ENCODE data around the gene MTARC2.

The MTARC2 gene

DNA sequence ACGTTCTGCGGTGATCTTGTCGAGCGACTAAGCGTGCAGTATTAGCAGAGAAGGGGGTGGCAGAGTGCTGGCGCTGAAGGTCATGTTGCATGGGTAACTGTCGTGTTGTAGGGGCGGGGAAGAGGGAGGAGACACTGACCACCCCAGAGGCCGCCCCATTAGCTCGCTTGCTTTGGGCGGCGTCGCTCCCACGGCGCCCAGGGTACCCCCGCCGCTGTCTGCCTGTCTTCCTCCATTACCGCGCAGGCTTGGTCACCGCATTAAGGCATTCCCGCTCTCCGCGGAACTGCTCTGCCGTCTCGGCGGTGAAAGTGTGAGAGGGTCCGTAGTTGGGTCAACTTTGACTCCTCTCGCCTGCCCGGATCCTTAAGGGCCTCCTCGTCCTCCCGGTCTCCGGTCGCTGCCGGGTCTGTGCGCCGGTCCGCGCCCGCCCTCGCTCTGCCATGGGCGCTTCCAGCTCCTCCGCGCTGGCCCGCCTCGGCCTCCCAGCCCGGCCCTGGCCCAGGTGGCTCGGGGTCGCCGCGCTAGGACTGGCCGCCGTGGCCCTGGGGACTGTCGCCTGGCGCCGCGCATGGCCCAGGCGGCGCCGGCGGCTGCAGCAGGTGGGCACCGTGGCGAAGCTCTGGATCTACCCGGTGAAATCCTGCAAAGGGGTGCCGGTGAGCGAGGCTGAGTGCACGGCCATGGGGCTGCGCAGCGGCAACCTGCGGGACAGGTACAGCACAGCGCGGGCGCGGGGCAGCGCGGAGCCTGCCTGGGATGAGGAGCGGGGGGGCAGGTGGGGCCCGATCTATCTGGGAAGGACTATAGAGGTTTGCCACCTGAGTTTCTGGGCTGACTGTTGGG is at the start of gene MTARC2:
Gene MTARC2 (plus strand): TSS at position 234 of the 846 bp plus-strand sequence. CDS start 210 bp downstream, at position 444.
- Histone ChIP-seq H3K27me3 (ENCODE audit: control insufficient read depth, insufficient read depth, low read length) (no peaks in the 10 kb centered on the region), H3K36me3 (ENCODE audit: control insufficient read depth, insufficient read depth, low read length) (no peaks in the 10 kb centered on the region), H3K4me1 (ENCODE audit: control insufficient read depth, insufficient read depth, low read length) (peaks cover 6% of the 10 kb centered on the region), H3K4me3 (ENCODE audit: low read length) (peak within 1 kb of the TSS; percentile 88), H3K9ac (ENCODE audit: low read length) (peak within 1 kb of the TSS; percentile 76), H3K27ac (ENCODE audit: low read depth, low read length) (peak within 1 kb of the TSS; percentile 83)

- H3K27me3 ChIP-seq (ENCODE audit: control insufficient read depth, insufficient read depth, low read length) = no peaks in the 10 kb centered on the region
- H3K4me1 ChIP-seq (ENCODE audit: control insufficient read depth, insufficient read depth, low read length) = peaks cover 6% of the 10 kb centered on the region
- no peak overlapping the region for H3K4me3 ChIP-seq (ENCODE audit: low read length)
- no peaks in the 10 kb centered on the region for H3K36me3 ChIP-seq (ENCODE audit: control insufficient read depth, insufficient read depth, low read length)
- no peak overlapping the region for H3K9ac ChIP-seq (ENCODE audit: low read length)
- no peak overlapping the region for H3K27ac ChIP-seq (ENCODE audit: low read depth, low read length)
These were observed 49.5 kb upstream of the MTARC2 start for GRCh38 chr1:220698607-220699016.

- Histone ChIP-seq H3K27ac (ENCODE audit: low read depth, low read length) (no peak overlapping the region), H3K4me1 (ENCODE audit: control insufficient read depth, insufficient read depth, low read length) (peaks cover 6% of the 10 kb centered on the region), H3K36me3 (ENCODE audit: control insufficient read depth, insufficient read depth, low read length) (no peaks in the 10 kb centered on the region), H3K27me3 (ENCODE audit: control insufficient read depth, insufficient read depth, low read length) (no peaks in the 10 kb centered on the region), H3K9ac (ENCODE audit: low read length) (no peak overlapping the region), H3K4me3 (ENCODE audit: low read length) (no peak overlapping the region)
These were observed 49.1 kb upstream of the MTARC2 start for GRCh38 chr1:220699044-220699443.

DNA sequence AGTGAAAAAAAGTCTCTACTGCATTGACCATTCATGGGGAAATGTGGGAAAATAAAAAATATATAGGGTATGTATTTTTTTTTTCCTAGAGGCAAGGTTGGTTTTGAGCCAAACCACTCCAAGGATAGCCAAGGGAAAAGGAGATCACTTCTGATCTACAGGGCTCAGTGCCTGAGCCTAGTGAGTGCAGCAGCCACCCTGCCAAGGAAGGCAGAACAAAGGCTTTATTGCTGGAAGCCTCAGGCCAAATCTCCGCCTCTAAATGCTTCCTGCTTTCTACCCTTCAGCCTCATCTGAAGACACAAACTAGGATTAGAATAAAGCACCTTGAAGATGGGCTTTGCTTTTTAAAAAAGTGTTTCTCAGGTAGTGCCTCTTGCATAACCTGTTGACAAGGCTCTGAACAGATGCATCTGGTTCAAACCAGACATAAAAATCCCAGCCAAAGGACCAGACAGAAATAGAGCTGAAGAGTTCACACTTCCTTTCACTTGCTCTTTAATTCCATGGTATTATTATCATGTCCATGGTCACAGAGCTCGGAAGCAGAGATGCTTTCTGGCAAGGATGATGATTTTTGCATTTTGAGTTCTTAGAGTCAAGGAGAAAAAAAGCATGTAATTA is 47.5 kb upstream of the MTARC2 start:
- Histone ChIP-seq H3K27me3 (ENCODE audit: control insufficient read depth, insufficient read depth, low read length) (no peaks in the 10 kb centered on the region), H3K4me3 (ENCODE audit: low read length) (no peak overlapping the region), H3K9ac (ENCODE audit: low read length) (no peak overlapping the region), H3K36me3 (ENCODE audit: control insufficient read depth, insufficient read depth, low read length) (no peaks in the 10 kb centered on the region), H3K27ac (ENCODE audit: low read depth, low read length) (no peak overlapping the region), H3K4me1 (ENCODE audit: control insufficient read depth, insufficient read depth, low read length) (peaks cover 6% of the 10 kb centered on the region)

- H3K4me3 ChIP-seq (ENCODE audit: low read length) = no peak overlapping the region
- H3K27me3 ChIP-seq (ENCODE audit: control insufficient read depth, insufficient read depth, low read length) = no peaks in the 10 kb centered on the region
- H3K36me3 ChIP-seq (ENCODE audit: control insufficient read depth, insufficient read depth, low read length) = no peaks in the 10 kb centered on the region
- peaks cover 6% of the 10 kb centered on the region for H3K4me1 ChIP-seq (ENCODE audit: control insufficient read depth, insufficient read depth, low read length)
- H3K9ac ChIP-seq (ENCODE audit: low read length) = no peak overlapping the region
- H3K27ac ChIP-seq (ENCODE audit: low read depth, low read length) = no peak overlapping the region
These were observed 46.1 kb upstream of the MTARC2 start for GRCh38 chr1:220701974-220702373.

DNA sequence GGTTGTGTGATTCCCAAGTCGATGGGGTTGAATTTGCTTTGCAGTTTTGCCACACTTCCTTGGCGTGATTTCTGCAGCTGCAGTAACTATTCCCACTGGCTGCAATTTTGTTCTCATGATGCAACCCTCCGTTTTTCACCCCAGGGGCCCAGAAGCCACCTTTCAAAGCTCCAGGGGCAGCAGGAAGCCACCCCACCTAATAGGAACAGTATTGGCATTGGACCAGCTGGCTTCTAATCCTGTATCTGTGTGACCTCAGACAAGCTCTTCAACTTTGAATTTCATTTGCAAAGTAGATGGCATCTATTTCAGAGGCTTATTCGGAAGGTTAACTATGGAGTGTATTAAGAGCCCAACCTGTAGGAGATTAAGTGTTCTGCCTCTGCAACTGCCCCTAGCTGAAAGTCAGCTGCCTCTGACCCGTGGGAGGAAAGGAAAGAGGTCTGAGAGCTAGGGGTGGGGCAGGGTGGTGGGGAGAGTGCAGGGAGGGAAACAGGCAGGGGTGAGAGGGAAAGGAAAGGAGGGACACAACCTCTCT is 45.3 kb upstream of the MTARC2 start:
- Histone ChIP-seq H3K9ac (ENCODE audit: low read length) (no peak overlapping the region), H3K4me1 (ENCODE audit: control insufficient read depth, insufficient read depth, low read length) (peaks cover 6% of the 10 kb centered on the region), H3K4me3 (ENCODE audit: low read length) (no peak overlapping the region), H3K27me3 (ENCODE audit: control insufficient read depth, insufficient read depth, low read length) (no peaks in the 10 kb centered on the region), H3K27ac (ENCODE audit: low read depth, low read length) (no peak overlapping the region), H3K36me3 (ENCODE audit: control insufficient read depth, insufficient read depth, low read length) (no peaks in the 10 kb centered on the region)

- H3K27ac ChIP-seq (ENCODE audit: low read depth, low read length) = no peak overlapping the region
- no peaks in the 10 kb centered on the region for H3K27me3 ChIP-seq (ENCODE audit: control insufficient read depth, insufficient read depth, low read length)
- H3K4me1 ChIP-seq (ENCODE audit: control insufficient read depth, insufficient read depth, low read length) = peaks cover 6% of the 10 kb centered on the region
- no peak overlapping the region for H3K9ac ChIP-seq (ENCODE audit: low read length)
- no peaks in the 10 kb centered on the region for H3K36me3 ChIP-seq (ENCODE audit: control insufficient read depth, insufficient read depth, low read length)
- no peak overlapping the region for H3K4me3 ChIP-seq (ENCODE audit: low read length)
These were observed 44.8 kb upstream of the MTARC2 start for GRCh38 chr1:220703305-220703704.

DNA sequence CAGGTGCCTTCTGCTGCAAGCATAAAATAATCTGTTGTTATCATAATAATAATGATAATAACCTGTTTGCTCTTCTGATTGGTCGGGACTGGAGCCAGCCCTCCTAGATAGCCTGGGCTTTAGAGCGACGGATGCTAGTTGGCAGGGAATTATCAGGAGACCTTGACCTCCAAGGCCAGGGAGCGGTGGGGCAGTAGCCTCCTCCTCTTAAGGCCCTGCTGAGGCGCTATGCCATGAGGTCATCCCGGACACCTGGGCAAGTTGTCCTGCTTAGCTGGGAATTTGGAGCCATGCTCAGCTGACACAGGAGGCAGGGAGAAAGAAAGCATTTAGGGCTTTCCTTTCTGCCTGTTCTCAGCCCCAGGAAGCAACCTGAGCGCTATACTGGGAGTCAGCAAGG is 42.3 kb upstream of the MTARC2 start:
- H3K27me3 ChIP-seq (ENCODE audit: control insufficient read depth, insufficient read depth, low read length) = no peaks in the 10 kb centered on the region
- peaks cover 4% of the 10 kb centered on the region for H3K4me1 ChIP-seq (ENCODE audit: control insufficient read depth, insufficient read depth, low read length)
- no peak overlapping the region for H3K27ac ChIP-seq (ENCODE audit: low read depth, low read length)
- no peaks in the 10 kb centered on the region for H3K36me3 ChIP-seq (ENCODE audit: control insufficient read depth, insufficient read depth, low read length)
- H3K4me3 ChIP-seq (ENCODE audit: low read length) = no peak overlapping the region
- H3K9ac ChIP-seq (ENCODE audit: low read length) = no peak overlapping the region

DNA sequence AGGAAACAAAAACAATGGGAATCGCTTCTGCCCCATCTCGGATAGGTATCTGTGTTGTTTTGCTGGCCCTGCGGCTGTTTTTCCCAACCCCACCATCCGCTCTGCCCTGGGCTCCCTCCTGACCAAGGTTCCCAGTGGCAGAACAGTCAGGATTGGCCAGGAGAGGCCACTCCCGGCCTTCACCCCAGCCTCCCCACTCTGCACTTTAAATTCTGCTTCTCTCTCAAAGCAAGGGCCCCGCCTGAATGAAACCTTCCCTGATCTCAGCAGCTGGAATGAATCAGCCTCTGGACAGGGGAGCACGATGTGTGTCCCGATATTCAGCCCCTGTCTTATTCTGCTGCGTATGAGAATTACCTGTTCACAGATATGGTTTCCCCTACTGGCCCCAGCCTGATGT is 41.6 kb upstream of the MTARC2 start:
- Histone ChIP-seq H3K36me3 (ENCODE audit: control insufficient read depth, insufficient read depth, low read length) (no peaks in the 10 kb centered on the region), H3K27ac (ENCODE audit: low read depth, low read length) (no peak overlapping the region), H3K4me1 (ENCODE audit: control insufficient read depth, insufficient read depth, low read length) (no peaks in the 10 kb centered on the region), H3K27me3 (ENCODE audit: control insufficient read depth, insufficient read depth, low read length) (no peaks in the 10 kb centered on the region), H3K9ac (ENCODE audit: low read length) (no peak overlapping the region), H3K4me3 (ENCODE audit: low read length) (no peak overlapping the region)

DNA sequence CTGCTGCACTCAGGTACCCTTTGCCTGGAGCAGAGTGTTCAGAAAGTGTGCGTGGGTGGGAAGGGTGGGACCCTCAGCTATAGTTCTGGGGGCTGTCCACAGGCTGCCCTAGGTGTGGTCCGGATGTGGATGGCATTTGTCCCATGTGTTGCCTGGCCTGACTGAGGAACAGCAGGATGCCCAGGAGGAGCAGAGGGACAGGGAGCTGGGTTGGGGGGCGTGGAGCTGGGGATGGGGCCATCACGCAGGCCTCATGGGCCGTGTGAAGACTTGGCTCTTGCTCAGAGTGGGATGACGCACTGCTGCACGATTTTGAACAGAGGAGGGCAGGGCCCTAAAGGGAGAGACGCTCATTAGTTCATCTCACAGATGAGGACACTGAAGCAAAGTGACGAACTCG is 41.0 kb upstream of the MTARC2 start:
- no peak overlapping the region for H3K9ac ChIP-seq (ENCODE audit: low read length)
- H3K4me1 ChIP-seq (ENCODE audit: control insufficient read depth, insufficient read depth, low read length) = no peaks in the 10 kb centered on the region
- H3K27ac ChIP-seq (ENCODE audit: low read depth, low read length) = no peak overlapping the region

GRCh38 chr1:220708244-220708643 is 39.9 kb upstream of the MTARC2 start:
- Histone ChIP-seq H3K4me1 (ENCODE audit: control insufficient read depth, insufficient read depth, low read length) (no peaks in the 10 kb centered on the region), H3K36me3 (ENCODE audit: control insufficient read depth, insufficient read depth, low read length) (no peaks in the 10 kb centered on the region), H3K9ac (ENCODE audit: low read length) (no peak overlapping the region), H3K27ac (ENCODE audit: low read depth, low read length) (no peak overlapping the region), H3K27me3 (ENCODE audit: control insufficient read depth, insufficient read depth, low read length) (no peaks in the 10 kb centered on the region), H3K4me3 (ENCODE audit: low read length) (no peak overlapping the region)

More for the DNA sequence above, 41.0 kb upstream of the MTARC2 start:
- Histone ChIP-seq H3K36me3 (ENCODE audit: control insufficient read depth, insufficient read depth, low read length) (no peaks in the 10 kb centered on the region), H3K4me3 (ENCODE audit: low read length) (no peak overlapping the region), H3K27me3 (ENCODE audit: control insufficient read depth, insufficient read depth, low read length) (no peaks in the 10 kb centered on the region)

GRCh38 chr1:220708936-220709801 is 39.0 kb upstream of the MTARC2 start:
- Histone ChIP-seq H3K27ac (ENCODE audit: low read depth, low read length) (no peak overlapping the region), H3K4me1 (ENCODE audit: control insufficient read depth, insufficient read depth, low read length) (no peaks in the 10 kb centered on the region), H3K27me3 (ENCODE audit: control insufficient read depth, insufficient read depth, low read length) (no peaks in the 10 kb centered on the region), H3K36me3 (ENCODE audit: control insufficient read depth, insufficient read depth, low read length) (no peaks in the 10 kb centered on the region), H3K9ac (ENCODE audit: low read length) (no peak overlapping the region), H3K4me3 (ENCODE audit: low read length) (no peak overlapping the region)

Measured in rectal smooth muscle tissue (tissue), 1 donor.